Endothelial cell of umbilical vein (primary cell): Measurements from ENCODE around the gene PASK.

Source experiments
- POLR2A ChIP-seq: IDR thresholded peaks from 2 replicates; pipeline ENCODE4 v1.6.1; 2012; ENCODE audit warnings: low read depth, mild to moderate bottlenecking, control low read depth, low read length
- TF ChIP-seq, protein P1 (sequence below), 2 donors: IDR thresholded peaks; 1 replicate in 1 of 2; 2 replicates in 1 of 2; pipeline ENCODE4 v1.5.1; 2011; ENCODE audit warnings: low read length in 2 of 2, mild to moderate bottlenecking in 2 of 2, moderate library complexity in 2 of 2, control low read depth in 1 of 2, inconsistent platforms in 1 of 2, low read depth in 1 of 2; ENCODE audit not compliant: insufficient read depth in 1 of 2; ENCODE audit errors: extremely low read depth in 1 of 2

DNA sequence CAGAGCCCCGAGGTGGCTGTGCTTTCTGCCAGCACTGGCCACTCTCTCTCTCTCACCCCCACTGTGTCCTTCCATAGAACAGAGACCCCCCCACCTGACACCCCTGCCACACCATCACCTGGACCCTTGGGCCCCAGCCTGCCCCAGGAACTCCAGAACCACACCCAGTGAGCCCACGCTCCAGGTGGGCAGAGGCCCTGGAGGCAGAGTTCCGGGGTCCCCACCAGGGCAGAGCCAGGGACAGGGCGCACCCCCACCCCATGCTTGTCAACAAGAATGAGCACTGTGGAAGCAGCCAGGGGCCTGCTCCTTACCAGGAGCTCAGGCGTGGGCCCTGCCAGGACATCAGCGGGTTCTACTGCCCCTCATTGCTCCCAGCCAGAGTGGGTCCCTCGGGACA, 14.6 kb downstream of the PASK start:
- TF ChIP-seq, protein P1, sequence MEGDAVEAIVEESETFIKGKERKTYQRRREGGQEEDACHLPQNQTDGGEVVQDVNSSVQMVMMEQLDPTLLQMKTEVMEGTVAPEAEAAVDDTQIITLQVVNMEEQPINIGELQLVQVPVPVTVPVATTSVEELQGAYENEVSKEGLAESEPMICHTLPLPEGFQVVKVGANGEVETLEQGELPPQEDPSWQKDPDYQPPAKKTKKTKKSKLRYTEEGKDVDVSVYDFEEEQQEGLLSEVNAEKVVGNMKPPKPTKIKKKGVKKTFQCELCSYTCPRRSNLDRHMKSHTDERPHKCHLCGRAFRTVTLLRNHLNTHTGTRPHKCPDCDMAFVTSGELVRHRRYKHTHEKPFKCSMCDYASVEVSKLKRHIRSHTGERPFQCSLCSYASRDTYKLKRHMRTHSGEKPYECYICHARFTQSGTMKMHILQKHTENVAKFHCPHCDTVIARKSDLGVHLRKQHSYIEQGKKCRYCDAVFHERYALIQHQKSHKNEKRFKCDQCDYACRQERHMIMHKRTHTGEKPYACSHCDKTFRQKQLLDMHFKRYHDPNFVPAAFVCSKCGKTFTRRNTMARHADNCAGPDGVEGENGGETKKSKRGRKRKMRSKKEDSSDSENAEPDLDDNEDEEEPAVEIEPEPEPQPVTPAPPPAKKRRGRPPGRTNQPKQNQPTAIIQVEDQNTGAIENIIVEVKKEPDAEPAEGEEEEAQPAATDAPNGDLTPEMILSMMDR (IDR thresholded peaks at IDR 0.05; ENCODE audit: extremely low read depth in 1 of 2, insufficient read depth in 1 of 2, low read depth in 1 of 2, low read length in 2 of 2), result no peak
- TF ChIP-seq POLR2A, result no peak
